Measurements from ENCODE around the gene UCMA.

- TF ChIP-seq, protein P1, sequence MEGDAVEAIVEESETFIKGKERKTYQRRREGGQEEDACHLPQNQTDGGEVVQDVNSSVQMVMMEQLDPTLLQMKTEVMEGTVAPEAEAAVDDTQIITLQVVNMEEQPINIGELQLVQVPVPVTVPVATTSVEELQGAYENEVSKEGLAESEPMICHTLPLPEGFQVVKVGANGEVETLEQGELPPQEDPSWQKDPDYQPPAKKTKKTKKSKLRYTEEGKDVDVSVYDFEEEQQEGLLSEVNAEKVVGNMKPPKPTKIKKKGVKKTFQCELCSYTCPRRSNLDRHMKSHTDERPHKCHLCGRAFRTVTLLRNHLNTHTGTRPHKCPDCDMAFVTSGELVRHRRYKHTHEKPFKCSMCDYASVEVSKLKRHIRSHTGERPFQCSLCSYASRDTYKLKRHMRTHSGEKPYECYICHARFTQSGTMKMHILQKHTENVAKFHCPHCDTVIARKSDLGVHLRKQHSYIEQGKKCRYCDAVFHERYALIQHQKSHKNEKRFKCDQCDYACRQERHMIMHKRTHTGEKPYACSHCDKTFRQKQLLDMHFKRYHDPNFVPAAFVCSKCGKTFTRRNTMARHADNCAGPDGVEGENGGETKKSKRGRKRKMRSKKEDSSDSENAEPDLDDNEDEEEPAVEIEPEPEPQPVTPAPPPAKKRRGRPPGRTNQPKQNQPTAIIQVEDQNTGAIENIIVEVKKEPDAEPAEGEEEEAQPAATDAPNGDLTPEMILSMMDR (IDR thresholded peaks at IDR 0.05), result no peak
- no peak for TF ChIP-seq EP300 (IDR thresholded peaks at IDR 0.05)
Observed at GRCh38 chr10:13184730-13185514, 49.3 kb downstream of the UCMA start.
